HG02885 (cell line): ENCODE results near the gene HPDL.
"Not testable (repeated sequence)": the region's sequence is repeated elsewhere in the genome, so short reads cannot be mapped to it uniquely, and the experiment has no call there.

ENCODE experiments used
- ATAC-seq: cut with Tn5 transposase; IDR thresholded peaks from one replicate; pipeline ENCODE4 v1.9.1; 2021; ENCODE audit warnings: mild to moderate bottlenecking; ENCODE audit not compliant: unreplicated experiment, poor library complexity

The HPDL gene

GRCh38 chr1:45326627-45327623 lies at the start of gene HPDL:
Gene HPDL (plus strand): TSS chr1:45326895. CDS start chr1:45327149, 254 bp downstream.
- peak; percentile 63 for ATAC-seq

GRCh38 chr1:45282351-45282750 lies 44.3 kb upstream of the HPDL start:
- ATAC-seq = no peak

- not testable (repeated sequence) for ATAC-seq
These were observed 41.8 kb upstream of the HPDL start for GRCh38 chr1:45284858-45285257.

GRCh38 chr1:45286521-45286920 lies 40.2 kb upstream of the HPDL start:
- ATAC-seq = not testable (repeated sequence)

- not testable (repeated sequence) for ATAC-seq
These were observed 35.7 kb upstream of the HPDL start for GRCh38 chr1:45291002-45291401.

- no peak for ATAC-seq
These were observed 35.0 kb upstream of the HPDL start for GRCh38 chr1:45291716-45292115.

GRCh38 chr1:45297666-45298356 lies 28.9 kb upstream of the HPDL start:
- no peak for ATAC-seq

- ATAC-seq = no peak
These were observed 27.4 kb upstream of the HPDL start for GRCh38 chr1:45299296-45299695.

- ATAC-seq = no peak
These were observed 26.6 kb upstream of the HPDL start for GRCh38 chr1:45299981-45300668.

- ATAC-seq = no peak
These were observed 26.1 kb upstream of the HPDL start for GRCh38 chr1:45300669-45300997.

- ATAC-seq = no peak
These were observed 24.1 kb upstream of the HPDL start for GRCh38 chr1:45302505-45303150.

GRCh38 chr1:45303520-45304310 lies 23.0 kb upstream of the HPDL start:
- ATAC-seq = peak; percentile 76

- ATAC-seq = no peak
These were observed 22.2 kb upstream of the HPDL start for GRCh38 chr1:45304311-45305081.

GRCh38 chr1:45305231-45305630 lies 21.5 kb upstream of the HPDL start:
- ATAC-seq = no peak

GRCh38 chr1:45306319-45306718 lies 20.4 kb upstream of the HPDL start:
- no peak for ATAC-seq

GRCh38 chr1:45306905-45307304 lies 19.8 kb upstream of the HPDL start:
- no peak for ATAC-seq

GRCh38 chr1:45314266-45314665 lies 12.4 kb upstream of the HPDL start:
- ATAC-seq = no peak

- ATAC-seq = no peak
These were observed 9.5 kb upstream of the HPDL start for GRCh38 chr1:45317166-45317565.

GRCh38 chr1:45319761-45320160 lies 6.9 kb upstream of the HPDL start:
- ATAC-seq = no peak
